Posterior cingulate gyrus (tissue), 11 donors: ENCODE data around the gene ZFPL1.

Experiments
- DNase-seq, 10 donors: peaks; one replicate each; pipeline versions ENCODE4 v3.0.0 to v3.0.0-alpha.2; 2020 to 2021; ENCODE audit warnings: mixed read lengths in 3 of 10
- intact Hi-C: fragments of 100-400 bp; cut with DNase I; formaldehyde crosslinking; loops from one replicate; pipeline ENCODE4 v1.15.1; 2023

The ZFPL1 gene

GRCh38 chr11:65083834-65084597 lies at the start of gene ZFPL1, which contains the start of gene CDCA5:
Gene ZFPL1 (plus strand): TSS chr11:65084222. CDS start chr11:65084699, 477 bp downstream.
Gene CDCA5 (minus strand): TSS chr11:65084040. CDS start chr11:65083978, 62 bp downstream.
- intact Hi-C loops = loop anchor here (1.0 to 10.0 kb wide), 5 partner anchors 38 to 159 kb away; partner anchors contain the start of genes ARL2, FAU, MRPL49 and PPP2R5B
- peak; percentile 95 to 100 (median 98) for DNase-seq

- DNase-seq = no peak
- intact Hi-C loops = no loop called here
These were observed 49.6 kb upstream of the ZFPL1 start for GRCh38 chr11:65034423-65034822.

- DNase-seq = no peak
- intact Hi-C loops = no loop called here
These were observed 48.4 kb upstream of the ZFPL1 start for GRCh38 chr11:65035579-65035978.

GRCh38 chr11:65036931-65037330 lies 47.1 kb upstream of the ZFPL1 start:
- intact Hi-C loops = no loop called here
- DNase-seq = peak in 9 of 10 donors; percentile 41 to 93 (median 66)

- no peak for DNase-seq
- intact Hi-C loops = loop anchor here (1.0 to 2.0 kb wide), 2 partner anchors 10 to 26 kb away; partner anchors contain the start of gene ARL2
These were observed 43.5 kb upstream of the ZFPL1 start for GRCh38 chr11:65040520-65040846.

GRCh38 chr11:65040847-65041622 lies 43.0 kb upstream of the ZFPL1 start, which contains the start of gene SAC3D1:
Gene SAC3D1 (plus strand): TSS chr11:65041210. CDS start chr11:65041293, 83 bp downstream.
- intact Hi-C loops = loop anchor here (1.0 to 2.0 kb wide), 3 partner anchors 11 to 43 kb away; partner anchors contain the start of genes ARL2, CDCA5 and ZFPL1
- peak; percentile 81 to 98 (median 90) for DNase-seq

GRCh38 chr11:65042891-65043290 lies 41.1 kb upstream of the ZFPL1 start:
- intact Hi-C loops = no loop called here

GRCh38 chr11:65043881-65044501 lies 40.0 kb upstream of the ZFPL1 start:
- intact Hi-C loops = no loop called here

More at GRCh38 chr11:65042891-65043290, 41.1 kb upstream of the ZFPL1 start:
- DNase-seq = no peak

GRCh38 chr11:65045061-65045460 lies 39.0 kb upstream of the ZFPL1 start:
- intact Hi-C loops = no loop called here
- DNase-seq = no peak

More at GRCh38 chr11:65043881-65044501, 40.0 kb upstream of the ZFPL1 start:
- peak in 1 of 10 donors; percentile 14 for DNase-seq

- no peak for DNase-seq
- intact Hi-C loops = no loop called here
These were observed 38.3 kb upstream of the ZFPL1 start for GRCh38 chr11:65045728-65046127.

GRCh38 chr11:65047581-65048422 lies 36.2 kb upstream of the ZFPL1 start:
- intact Hi-C loops = no loop called here

GRCh38 chr11:65051398-65051858 lies 32.6 kb upstream of the ZFPL1 start:
- intact Hi-C loops = no loop called here
- no peak for DNase-seq

More at GRCh38 chr11:65047581-65048422, 36.2 kb upstream of the ZFPL1 start:
- DNase-seq = no peak

GRCh38 chr11:65053827-65054508 lies 30.1 kb upstream of the ZFPL1 start:
- intact Hi-C loops = no loop called here
- DNase-seq = no peak

- DNase-seq = no peak
- intact Hi-C loops = no loop called here
These were observed 28.5 kb upstream of the ZFPL1 start for GRCh38 chr11:65055538-65055937.

GRCh38 chr11:65056999-65057398 lies 27.0 kb upstream of the ZFPL1 start:
- no peak for DNase-seq
- intact Hi-C loops = no loop called here

GRCh38 chr11:65057526-65057925 lies 26.5 kb upstream of the ZFPL1 start:
- intact Hi-C loops = no loop called here
- DNase-seq = no peak

GRCh38 chr11:65058012-65058411 lies 26.0 kb upstream of the ZFPL1 start:
- no peak for DNase-seq
- intact Hi-C loops = no loop called here

- intact Hi-C loops = no loop called here
- DNase-seq = no peak
These were observed 25.5 kb upstream of the ZFPL1 start, which contains the start of gene NAALADL1 for GRCh38 chr11:65058419-65059054. Gene NAALADL1 (minus strand): TSS chr11:65058553. CDS start chr11:65058521, 32 bp downstream.
